ENCODE measurements around the gene ITGA6.

Gene ITGA6

DNA sequence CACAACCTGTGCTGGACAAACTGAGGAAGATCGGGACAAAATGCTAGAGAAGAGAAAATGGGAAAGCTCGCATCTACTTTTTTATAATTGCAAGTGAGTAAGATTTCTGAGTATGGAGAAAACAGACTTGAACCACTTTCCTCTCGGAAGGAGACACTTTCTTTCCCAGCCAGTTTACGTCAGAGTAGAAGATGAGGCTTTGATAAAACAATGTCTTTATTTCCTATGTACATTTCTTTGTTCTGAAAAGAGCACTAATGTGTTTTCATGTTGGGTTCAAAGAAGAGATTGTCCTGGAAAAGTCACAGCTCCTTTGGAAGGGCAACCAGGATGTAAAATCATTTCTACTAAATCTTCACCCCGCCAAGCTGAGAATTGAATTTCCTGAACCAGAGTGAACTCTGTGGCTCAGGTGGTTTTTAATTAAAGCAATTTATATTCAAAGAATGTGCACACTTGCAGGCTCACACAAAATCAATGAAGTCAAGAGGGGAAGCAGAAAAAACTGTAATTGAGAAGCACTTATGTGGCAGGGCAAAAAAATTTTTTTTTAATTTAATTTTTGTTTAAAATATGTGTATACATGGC lies 23.4 kb upstream of the ITGA6 start:
- TF ChIP-seq, protein P1, sequence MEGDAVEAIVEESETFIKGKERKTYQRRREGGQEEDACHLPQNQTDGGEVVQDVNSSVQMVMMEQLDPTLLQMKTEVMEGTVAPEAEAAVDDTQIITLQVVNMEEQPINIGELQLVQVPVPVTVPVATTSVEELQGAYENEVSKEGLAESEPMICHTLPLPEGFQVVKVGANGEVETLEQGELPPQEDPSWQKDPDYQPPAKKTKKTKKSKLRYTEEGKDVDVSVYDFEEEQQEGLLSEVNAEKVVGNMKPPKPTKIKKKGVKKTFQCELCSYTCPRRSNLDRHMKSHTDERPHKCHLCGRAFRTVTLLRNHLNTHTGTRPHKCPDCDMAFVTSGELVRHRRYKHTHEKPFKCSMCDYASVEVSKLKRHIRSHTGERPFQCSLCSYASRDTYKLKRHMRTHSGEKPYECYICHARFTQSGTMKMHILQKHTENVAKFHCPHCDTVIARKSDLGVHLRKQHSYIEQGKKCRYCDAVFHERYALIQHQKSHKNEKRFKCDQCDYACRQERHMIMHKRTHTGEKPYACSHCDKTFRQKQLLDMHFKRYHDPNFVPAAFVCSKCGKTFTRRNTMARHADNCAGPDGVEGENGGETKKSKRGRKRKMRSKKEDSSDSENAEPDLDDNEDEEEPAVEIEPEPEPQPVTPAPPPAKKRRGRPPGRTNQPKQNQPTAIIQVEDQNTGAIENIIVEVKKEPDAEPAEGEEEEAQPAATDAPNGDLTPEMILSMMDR (IDR thresholded peaks at IDR 0.05; ENCODE audit: low read depth, low read length, poor library complexity, severe bottlenecking) = no peak
- TF ChIP-seq EZH2phosphoT487 (IDR thresholded peaks at IDR 0.05; ENCODE audit: borderline replicate concordance, low read length) = no peak
- no peaks in the 10 kb centered on the region for H3F3A ChIP-seq (ENCODE audit: control insufficient read depth, insufficient read depth)
- no peaks in the 10 kb centered on the region for H4K20me1 ChIP-seq (ENCODE audit: control insufficient read depth, insufficient read depth, low read depth, low read length)
- H3K36me3 ChIP-seq (ENCODE audit: control insufficient read depth, low read length) = no peaks in the 10 kb centered on the region
- no peaks in the 10 kb centered on the region for H3K4me1 ChIP-seq (ENCODE audit: control insufficient read depth, low read length)
- H3K27ac ChIP-seq (ENCODE audit: low read depth, low read length) = no peak overlapping the region
- H3K27me3 ChIP-seq (ENCODE audit: control insufficient read depth, low read length) = peaks cover 5% of the 10 kb centered on the region; the same call in 1 of the 2 replicates
- H3K4me3 ChIP-seq (ENCODE audit: low read length) = no peak overlapping the region
- no peaks in the 10 kb centered on the region for H3K79me2 ChIP-seq (ENCODE audit: control insufficient read depth, low read length)
- H3K9me3 ChIP-seq (ENCODE audit: control insufficient read depth, insufficient read depth, low read length) = no peaks in the 10 kb centered on the region
- H3K4me2 ChIP-seq (ENCODE audit: low read length) = no peak overlapping the region
- H3K9me2 ChIP-seq (replicated peaks; ENCODE audit: control insufficient read depth, low read length) = no peaks in the 10 kb centered on the region

DNA sequence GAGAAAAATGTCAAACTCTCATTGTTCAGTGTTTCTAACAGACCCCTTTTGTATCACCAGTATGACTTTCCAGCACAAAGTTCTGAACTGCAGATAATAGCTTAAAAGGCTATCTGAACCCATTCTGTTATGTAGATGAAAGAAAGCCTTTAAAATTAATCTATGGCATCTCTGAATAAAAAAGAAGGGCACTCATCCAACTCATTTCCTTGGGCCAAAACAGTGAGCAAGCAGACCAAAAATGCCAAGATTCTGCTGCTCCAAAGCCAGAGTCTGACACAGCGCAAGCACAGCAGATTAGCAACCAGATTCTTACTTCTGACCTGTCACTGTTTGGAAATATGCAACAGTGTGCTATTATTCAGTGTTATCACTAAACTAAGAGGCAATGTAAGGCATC lies 22.6 kb upstream of the ITGA6 start:
- Histone ChIP-seq H3K9me2 (replicated peaks; ENCODE audit: control insufficient read depth, low read length) (no peaks in the 10 kb centered on the region), H3F3A (ENCODE audit: control insufficient read depth, insufficient read depth) (no peaks in the 10 kb centered on the region), H3K27me3 (ENCODE audit: control insufficient read depth, low read length) (peaks cover 5% of the 10 kb centered on the region; the same call in 1 of the 2 replicates), H3K4me3 (ENCODE audit: low read length) (no peak overlapping the region), H3K4me2 (ENCODE audit: low read length) (no peak overlapping the region), H4K20me1 (ENCODE audit: control insufficient read depth, insufficient read depth, low read depth, low read length) (no peaks in the 10 kb centered on the region), H3K4me1 (ENCODE audit: control insufficient read depth, low read length) (no peaks in the 10 kb centered on the region), H3K27ac (ENCODE audit: low read depth, low read length) (no peak overlapping the region), H3K36me3 (ENCODE audit: control insufficient read depth, low read length) (no peaks in the 10 kb centered on the region), H3K9me3 (ENCODE audit: control insufficient read depth, insufficient read depth, low read length) (no peaks in the 10 kb centered on the region), H3K79me2 (ENCODE audit: control insufficient read depth, low read length) (no peaks in the 10 kb centered on the region)
- TF ChIP-seq, protein P1 (IDR thresholded peaks at IDR 0.05; ENCODE audit: low read depth, low read length, poor library complexity, severe bottlenecking) = no peak
- TF ChIP-seq EZH2phosphoT487 (IDR thresholded peaks at IDR 0.05; ENCODE audit: borderline replicate concordance, low read length) = no peak

DNA sequence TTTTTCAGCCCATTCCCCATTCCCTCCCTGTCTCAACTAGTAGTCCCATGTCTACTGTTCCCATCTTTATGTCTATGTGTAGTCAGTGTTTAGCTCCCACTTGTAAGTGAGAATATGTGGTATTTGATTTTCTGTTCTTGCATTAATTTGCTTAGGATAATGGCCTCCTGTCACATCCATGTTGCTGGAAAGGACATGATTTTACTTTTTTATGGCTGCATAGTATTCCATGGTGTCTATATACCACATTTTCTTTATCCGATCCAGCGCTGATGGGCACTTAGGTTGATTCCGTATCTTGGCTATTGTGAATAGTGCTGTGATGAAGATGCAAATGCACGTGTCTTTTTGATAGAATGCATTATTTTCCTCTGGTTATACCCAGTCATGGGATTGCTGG lies 21.7 kb upstream of the ITGA6 start:
- no peaks in the 10 kb centered on the region for H3K79me2 ChIP-seq (ENCODE audit: control insufficient read depth, low read length)
- no peak for TF ChIP-seq EZH2phosphoT487 (IDR thresholded peaks at IDR 0.05; ENCODE audit: borderline replicate concordance, low read length)
- TF ChIP-seq, protein P1 (IDR thresholded peaks at IDR 0.05; ENCODE audit: low read depth, low read length, poor library complexity, severe bottlenecking) = no peak

More for the DNA sequence above, 21.7 kb upstream of the ITGA6 start:
- Histone ChIP-seq H3F3A (ENCODE audit: control insufficient read depth, insufficient read depth) (no peaks in the 10 kb centered on the region), H3K27ac (ENCODE audit: low read depth, low read length) (no peak overlapping the region), H3K9me2 (replicated peaks; ENCODE audit: control insufficient read depth, low read length) (no peaks in the 10 kb centered on the region), H3K4me1 (ENCODE audit: control insufficient read depth, low read length) (no peaks in the 10 kb centered on the region), H3K4me2 (ENCODE audit: low read length) (no peak overlapping the region), H3K36me3 (ENCODE audit: control insufficient read depth, low read length) (no peaks in the 10 kb centered on the region), H4K20me1 (ENCODE audit: control insufficient read depth, insufficient read depth, low read depth, low read length) (no peaks in the 10 kb centered on the region), H3K4me3 (ENCODE audit: low read length) (no peak overlapping the region), H3K9me3 (ENCODE audit: control insufficient read depth, insufficient read depth, low read length) (no peaks in the 10 kb centered on the region), H3K27me3 (ENCODE audit: control insufficient read depth, low read length) (peaks cover 5% of the 10 kb centered on the region; the same call in 1 of the 2 replicates)

Data from DOHH2 (cell line).